SK-N-DZ (cell line): ENCODE data around the gene SSR4.
"Not testable (repeated sequence)": the region's sequence is repeated elsewhere in the genome, so short reads cannot be mapped to it uniquely, and the experiment has no call there.

Source experiments
- DNase-seq: peaks from one replicate; pipeline ENCODE4 v3.0.0-alpha.2; 2015; ENCODE audit warnings: low spot score

SSR4 gene

GRCh38 chrX:153804100-153804595 is 9.7 kb downstream of the SSR4 start:
- DNase-seq: no peak

- no peak for DNase-seq
These were observed 10.2 kb downstream of the SSR4 start for GRCh38 chrX:153804621-153805020.

GRCh38 chrX:153805436-153805835 is 11.0 kb downstream of the SSR4 start:
- DNase-seq: no peak

GRCh38 chrX:153806999-153807575 is 12.6 kb downstream of the SSR4 start:
- DNase-seq: no peak

GRCh38 chrX:153807976-153808375 is 13.5 kb downstream of the SSR4 start:
- DNase-seq: no peak

GRCh38 chrX:153812220-153812619 is 17.8 kb downstream of the SSR4 start:
- no peak for DNase-seq

- DNase-seq: no peak
These were observed 18.7 kb downstream of the SSR4 start for GRCh38 chrX:153813161-153813560.

GRCh38 chrX:153814591-153815315 is 20.3 kb downstream of the SSR4 start:
- DNase-seq: no peak

GRCh38 chrX:153816831-153817690 is 22.6 kb downstream of the SSR4 start:
- no peak for DNase-seq

- not testable (repeated sequence) for DNase-seq
These were observed 23.6 kb downstream of the SSR4 start for GRCh38 chrX:153818064-153818463.

GRCh38 chrX:153818571-153819383 is 24.3 kb downstream of the SSR4 start:
- peak; percentile 63 for DNase-seq

- DNase-seq: no peak
These were observed 25.0 kb downstream of the SSR4 start for GRCh38 chrX:153819384-153820040.

- no peak for DNase-seq
These were observed 26.1 kb downstream of the SSR4 start for GRCh38 chrX:153820601-153821000.

GRCh38 chrX:153821066-153821465 is 26.6 kb downstream of the SSR4 start:
- no peak for DNase-seq

- DNase-seq: no peak
These were observed 29.9 kb downstream of the SSR4 start for GRCh38 chrX:153824348-153824747.

- DNase-seq: no peak
These were observed 30.6 kb downstream of the SSR4 start for GRCh38 chrX:153825042-153825441.

- no peak for DNase-seq
These were observed 32.5 kb downstream of the SSR4 start for GRCh38 chrX:153827016-153827415.

- no peak for DNase-seq
These were observed 33.4 kb downstream of the SSR4 start for GRCh38 chrX:153827903-153828302.

GRCh38 chrX:153828308-153828707 is 33.8 kb downstream of the SSR4 start:
- DNase-seq: no peak

GRCh38 chrX:153828723-153829548 is 34.5 kb downstream of the SSR4 start:
- DNase-seq: peak; percentile 35
